Measurements from ENCODE around the gene RTP1.

GRCh38 chr3:187197335-187197649, at the start of gene RTP1:
- TF ChIP-seq CTCF (conservative IDR thresholded peaks at IDR 0.05; ENCODE audit: low read depth, low read length) (no peak), RFX5 (IDR thresholded peaks at IDR 0.05; ENCODE audit: low read depth, low read length) (no peak), FOS (IDR thresholded peaks at IDR 0.05; ENCODE audit: low read depth, low read length) (no peak)
- TF ChIP-seq, protein P1, sequence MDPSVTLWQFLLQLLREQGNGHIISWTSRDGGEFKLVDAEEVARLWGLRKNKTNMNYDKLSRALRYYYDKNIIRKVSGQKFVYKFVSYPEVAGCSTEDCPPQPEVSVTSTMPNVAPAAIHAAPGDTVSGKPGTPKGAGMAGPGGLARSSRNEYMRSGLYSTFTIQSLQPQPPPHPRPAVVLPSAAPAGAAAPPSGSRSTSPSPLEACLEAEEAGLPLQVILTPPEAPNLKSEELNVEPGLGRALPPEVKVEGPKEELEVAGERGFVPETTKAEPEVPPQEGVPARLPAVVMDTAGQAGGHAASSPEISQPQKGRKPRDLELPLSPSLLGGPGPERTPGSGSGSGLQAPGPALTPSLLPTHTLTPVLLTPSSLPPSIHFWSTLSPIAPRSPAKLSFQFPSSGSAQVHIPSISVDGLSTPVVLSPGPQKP (IDR thresholded peaks at IDR 0.05; ENCODE audit: borderline replicate concordance, low read depth, low read length): no peak

Data from IMR-90 (cell line).